Adrenal gland (tissue), 5 donors: ENCODE measurements around the gene GPC1.

Source experiments
- POLR2A ChIP-seq, 2 donors: fragments of 450-650 bp; IDR thresholded peaks; one replicate each; pipeline ENCODE4 v1.6.1; 2017; ENCODE audit warnings: antibody characterized with exemption in 2 of 2, mild to moderate bottlenecking in 2 of 2, moderate library complexity in 1 of 2
- TF ChIP-seq, protein P1 (sequence below), 6 experiments: fragments of 450-650 bp in 4 of 6; fragments of 200-600 bp in 2 of 6; sonication (generic) in 1 of 6; IDR thresholded peaks; 1 replicate in 5 of 6; 2 replicates in 1 of 6; pipeline versions ENCODE4 v1.5.1 to v1.8.0; 2016 to 2021; ENCODE audit warnings: antibody characterized with exemption in 6 of 6, mild to moderate bottlenecking in 2 of 6, moderate library complexity in 1 of 6
- donor health status: DM: no; HTN: no; CAD: no.

DNA sequence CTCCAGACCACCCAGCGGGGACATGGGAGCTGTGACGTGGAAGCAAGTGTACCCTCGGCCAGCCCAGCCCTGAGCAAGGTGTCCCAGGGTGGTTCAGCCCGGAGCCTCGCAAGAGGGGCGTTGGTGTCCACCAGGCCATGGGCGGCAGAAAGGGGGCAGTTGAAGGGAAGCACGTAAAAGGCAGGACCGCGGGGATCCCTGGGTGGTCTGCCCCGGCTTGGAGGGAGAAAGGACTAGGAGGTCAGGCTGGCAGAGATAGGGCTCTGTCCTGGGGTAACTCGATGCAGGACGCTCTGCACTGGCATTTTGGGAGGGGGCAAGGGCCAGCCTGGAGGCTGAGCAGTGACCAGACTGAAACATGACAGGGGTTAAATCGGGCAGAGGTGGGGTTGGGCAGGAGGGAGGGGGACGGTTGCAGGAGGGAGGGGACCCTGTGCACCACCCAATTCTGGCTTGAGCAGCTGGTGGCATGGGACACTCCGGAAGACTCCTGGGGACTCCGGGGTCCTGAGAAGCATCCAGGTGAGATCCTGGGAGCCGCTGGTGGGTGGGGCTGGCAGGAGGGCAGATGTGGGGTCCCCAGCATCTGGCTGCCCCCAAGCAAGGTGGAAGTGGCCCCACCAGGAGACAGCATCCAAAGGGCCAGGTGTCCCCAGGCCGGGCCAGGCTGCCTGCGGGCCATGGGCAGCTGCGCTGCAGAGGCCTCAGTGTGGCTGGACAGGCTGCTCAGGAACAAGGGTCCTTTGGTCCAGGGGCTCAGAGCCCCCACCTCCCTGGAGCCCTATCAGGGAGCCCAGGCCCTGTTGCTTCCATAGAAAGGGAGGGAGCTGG lies 46.8 kb upstream of the GPC1 start:
- no peak for TF ChIP-seq POLR2A (IDR thresholded peaks at IDR 0.05)
- TF ChIP-seq, protein P1, sequence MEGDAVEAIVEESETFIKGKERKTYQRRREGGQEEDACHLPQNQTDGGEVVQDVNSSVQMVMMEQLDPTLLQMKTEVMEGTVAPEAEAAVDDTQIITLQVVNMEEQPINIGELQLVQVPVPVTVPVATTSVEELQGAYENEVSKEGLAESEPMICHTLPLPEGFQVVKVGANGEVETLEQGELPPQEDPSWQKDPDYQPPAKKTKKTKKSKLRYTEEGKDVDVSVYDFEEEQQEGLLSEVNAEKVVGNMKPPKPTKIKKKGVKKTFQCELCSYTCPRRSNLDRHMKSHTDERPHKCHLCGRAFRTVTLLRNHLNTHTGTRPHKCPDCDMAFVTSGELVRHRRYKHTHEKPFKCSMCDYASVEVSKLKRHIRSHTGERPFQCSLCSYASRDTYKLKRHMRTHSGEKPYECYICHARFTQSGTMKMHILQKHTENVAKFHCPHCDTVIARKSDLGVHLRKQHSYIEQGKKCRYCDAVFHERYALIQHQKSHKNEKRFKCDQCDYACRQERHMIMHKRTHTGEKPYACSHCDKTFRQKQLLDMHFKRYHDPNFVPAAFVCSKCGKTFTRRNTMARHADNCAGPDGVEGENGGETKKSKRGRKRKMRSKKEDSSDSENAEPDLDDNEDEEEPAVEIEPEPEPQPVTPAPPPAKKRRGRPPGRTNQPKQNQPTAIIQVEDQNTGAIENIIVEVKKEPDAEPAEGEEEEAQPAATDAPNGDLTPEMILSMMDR (IDR thresholded peaks at IDR 0.05), result no peak
